K562 (cell line): ENCODE measurements around the gene KLK11. TPM values are rescaled to one million over a fixed set of nuclear protein-coding genes. Genes with fewer than 3 reads are reported as not detected.

Experiments used
- ATAC-seq: fragments of 200-7000 bp; cut with Tn5 transposase; 3 replicates; pipeline ENCODE4 v1.9.1; 2020; ENCODE audit warnings: moderate library complexity
- BruUV-seq: library from RNA; stranded (reverse); fragments of 400-500 nt; replicated peaks from 2 replicates; lab custom pipeline; 2021; lab: Mats Ljungman, UMichigan
- CTCF ChIA-PET: fragments of 300-600 bp; formaldehyde crosslinking; extraction: SDS; loops from one replicate; lab custom pipeline; 2021; ENCODE audit warnings: low intra/inter-chr PET ratio; lab: Yijun Ruan, JAX
- POLR2A ChIA-PET: fragments of 300-600, 350-650 bp; sonication (Branson Sonifier 250); formaldehyde crosslinking; extraction: SDS; loops from one replicate; lab custom pipeline; 2021; ENCODE audit warnings: antibody characterized with exemption, inconsistent platforms; lab: Yijun Ruan, JAX
- DNase-seq, 4 experiments: peaks; one replicate each; pipeline versions ENCODE4 v3.0.0 to v3.0.0-alpha.2; 2011 to 2018; ENCODE audit warnings: low spot score in 3 of 4, mixed read lengths in 3 of 4; ENCODE audit errors: extremely low read depth in 1 of 4
- FAIRE-seq: peaks from 2 replicates; lab custom pipeline; 2011; peaks lifted over from hg19 to GRCh38; lab: Jason Lieb, UNC
- H2AFZ ChIP-seq: 2 replicates; pipeline ENCODE4 v1.6.0; 2011; ENCODE audit warnings: low read depth, low read length, control low read depth, inconsistent platforms
- H3K27ac ChIP-seq: fragments of 200-600 bp; 3 replicates; pipeline ENCODE4 v1.8.0; 2011; ENCODE audit warnings: low read depth, mild to moderate bottlenecking, control low read depth, inconsistent platforms, low read length, moderate library complexity, mixed read lengths; ENCODE audit errors: extremely low read depth
- H3K27me3 ChIP-seq, 2 experiments: fragments of 300-600 bp in 1 of 2; 2 replicates in 1 of 2; 3 replicates in 1 of 2; pipeline versions ENCODE4 v1.6.0 to v1.8.0; 2011; ENCODE audit warnings: inconsistent platforms in 2 of 2, low read length in 2 of 2, mild to moderate bottlenecking in 1 of 2, mixed read lengths in 1 of 2, moderate library complexity in 1 of 2; ENCODE audit not compliant: control insufficient read depth in 2 of 2, insufficient read depth in 2 of 2
- H3K36me3 ChIP-seq: fragments of 300-600 bp; 3 replicates; pipeline ENCODE4 v1.8.0; 2011; ENCODE audit warnings: mild to moderate bottlenecking, low read length, inconsistent platforms; ENCODE audit not compliant: control insufficient read depth, insufficient read depth
- H3K4me1 ChIP-seq, 2 experiments: fragments of 200-600 bp in 1 of 2; replicated peaks in 1 of 2; 2 replicates in 1 of 2; 3 replicates in 1 of 2; pipeline versions ENCODE4 v1.5.1 to v1.8.0; 2011; ENCODE audit warnings: inconsistent platforms in 2 of 2, low read length in 2 of 2, mild to moderate bottlenecking in 1 of 2, mixed read lengths in 1 of 2, moderate library complexity in 1 of 2; ENCODE audit not compliant: control insufficient read depth in 2 of 2, insufficient read depth in 2 of 2
- H3K4me2 ChIP-seq: 2 replicates; pipeline ENCODE4 v1.6.1; 2011; ENCODE audit warnings: low read length, control low read depth, inconsistent platforms, mixed read lengths; ENCODE audit not compliant: insufficient read depth
- H3K4me3 ChIP-seq: fragments of 200-600 bp; sonication (generic), shearing (Covaris generic); 2 replicates; pipeline ENCODE4 v1.5.1; 2016; ENCODE audit warnings: control low read depth, inconsistent platforms
- H3K79me2 ChIP-seq: fragments of 200-600 bp; 3 replicates; pipeline ENCODE4 v1.8.0; 2011; ENCODE audit warnings: low read length, inconsistent platforms; ENCODE audit not compliant: control insufficient read depth, insufficient read depth
- H3K9ac ChIP-seq, 2 experiments: 2 replicates each; pipeline versions ENCODE4 v1.6.0 to v1.6.1; 2011; ENCODE audit warnings: low read depth in 2 of 2, low read length in 2 of 2, control low read depth in 1 of 2, inconsistent platforms in 1 of 2, mild to moderate bottlenecking in 1 of 2, mixed read lengths in 1 of 2; ENCODE audit not compliant: insufficient read depth in 1 of 2
- H3K9me1 ChIP-seq: one replicate; pipeline ENCODE4 v1.6.0; 2011; ENCODE audit warnings: inconsistent platforms, mild to moderate bottlenecking, low read length, moderate library complexity; ENCODE audit not compliant: control insufficient read depth, insufficient read depth
- H3K9me3 ChIP-seq: replicated peaks from 2 replicates; pipeline ENCODE4 v1.5.1; 2011; ENCODE audit warnings: low read depth, low read length, inconsistent platforms; ENCODE audit not compliant: control insufficient read depth, insufficient read depth
- H4K20me1 ChIP-seq: replicated peaks from 2 replicates; pipeline ENCODE4 v1.6.1; 2011; ENCODE audit warnings: low read length, inconsistent platforms, mixed read lengths; ENCODE audit not compliant: control insufficient read depth, insufficient read depth
- KLF6 ChIP-seq: fragments of 250-450 bp; sonication (Bioruptor Pico); IDR thresholded peaks from 2 replicates; pipeline ENCODE4 v1.4.0; 2020; ENCODE audit warnings: mild to moderate bottlenecking, moderate library complexity, borderline replicate concordance
- MXI1 ChIP-seq: IDR thresholded peaks from 2 replicates; pipeline ENCODE4 v1.6.1; 2011; ENCODE audit warnings: low read depth, mild to moderate bottlenecking, improper control_type of control experiment, low read length
- NCOA2 ChIP-seq, 2 experiments: fragments of 450-650 bp; IDR thresholded peaks; 2 replicates each; pipeline ENCODE4 v1.6.1; 2018; ENCODE audit warnings: mild to moderate bottlenecking in 2 of 2, moderate library complexity in 1 of 2; ENCODE audit not compliant: partially characterized antibody in 2 of 2
- PHB2 ChIP-seq: fragments of 450-650 bp; IDR thresholded peaks from 2 replicates; pipeline ENCODE4 v1.6.1; 2017; ENCODE audit warnings: low read depth
- SMAD2 ChIP-seq: fragments of 150-350 bp; IDR thresholded peaks from 2 replicates; pipeline ENCODE4 v1.6.1; 2014; ENCODE audit warnings: low read depth, mild to moderate bottlenecking, low read length
- ZNF174 ChIP-seq: fragments of 250-450 bp; sonication (Bioruptor Pico); IDR thresholded peaks from 2 replicates; pipeline ENCODE4 v1.4.0; 2020; ENCODE audit warnings: mild to moderate bottlenecking
- ZNF197 ChIP-seq: fragments of 200-800 bp; sonication (Bioruptor generic); IDR thresholded peaks from 2 replicates; pipeline ENCODE4 v1.6.1; 2016; ENCODE audit warnings: low read depth, missing genetic modification characterization, missing compliant biosample characterization
- ZNF324 ChIP-seq: fragments of 250-450 bp; sonication (Bioruptor Pico); IDR thresholded peaks from 2 replicates; pipeline ENCODE4 v1.4.0; 2020; ENCODE audit warnings: mild to moderate bottlenecking
- WGBS: fragments of 100-300 bp; shearing (Covaris generic); methylation state at CpG from one replicate; pipeline ENCODE4 v1.1.6; 2016; ENCODE audit warnings: low coverage, mixed read lengths; ENCODE audit not compliant: insufficient coverage; ENCODE audit errors: missing lambda C conversion rate; 5-methylcytosine and 5-hydroxymethylcytosine counted together
- in situ Hi-C: fragments of 300-500 bp; cut with MboI; formaldehyde crosslinking; loops from 4 replicates; pipeline ENCODE4 v1.15.0; 2018; ENCODE audit warnings: inconsistent platforms, mixed read lengths
- intact Hi-C: fragments of 100-400 bp; cut with micrococcal nuclease; formaldehyde crosslinking; loops from 2 replicates; pipeline ENCODE4 v1.14.2; 2022
- polyA plus RNA-seq, 8 experiments: library from polyadenylated mRNA; depleted of rRNA in 4 of 8; stranded (reverse) in 5 of 8; unstranded in 3 of 8; fragments of >200 nt; fragmentation: Nextera tagmentation in 2 of 8; fragmentation: Illumina TruSeq in 1 of 8; extraction: Ambion mirVana in 2 of 8; extraction: Trizol in 1 of 8; gene quantifications; 2 replicates each; pipeline versions ENCODE4 v1.2.1 to v1.2.3, GENCODE V29; 2011 to 2014; ENCODE audit warnings: inconsistent platforms in 1 of 8, missing spikeins in 1 of 8
- total RNA-seq, 7 experiments: library from RNA; depleted of rRNA in 6 of 7; stranded (reverse); fragments of >200 nt in 6 of 7; fragmentation: Illumina TruSeq in 2 of 7; extraction: Trizol in 2 of 7; gene quantifications; 2 replicates each; pipeline versions ENCODE4 v1.2.1 to v1.2.3, GENCODE V29; 2011 to 2021; ENCODE audit warnings: low replicate concordance in 1 of 7
- TF ChIP-seq, protein P1 (sequence below): sonication (generic); formaldehyde crosslinking; IDR thresholded peaks from 2 replicates; pipeline ENCODE4 v1.8.1; 2023; ENCODE audit warnings: mild to moderate bottlenecking, missing genetic modification reagents
- TF ChIP-seq, protein P2 (sequence below): fragments of 450-650 bp; IDR thresholded peaks from 2 replicates; pipeline ENCODE4 v1.6.1; 2018; ENCODE audit not compliant: partially characterized antibody
- TF ChIP-seq, protein P3 (sequence below): sonication (generic); formaldehyde crosslinking; IDR thresholded peaks from 2 replicates; pipeline ENCODE4 v1.9.0; 2022; ENCODE audit warnings: mild to moderate bottlenecking, missing genetic modification reagents

KLK11 gene
- total and polyA plus RNA-seq, 9 of the 15 experiments (the other 6 are each of a cell fraction or from before 2014, with no cell fraction given): not detected

DNA sequence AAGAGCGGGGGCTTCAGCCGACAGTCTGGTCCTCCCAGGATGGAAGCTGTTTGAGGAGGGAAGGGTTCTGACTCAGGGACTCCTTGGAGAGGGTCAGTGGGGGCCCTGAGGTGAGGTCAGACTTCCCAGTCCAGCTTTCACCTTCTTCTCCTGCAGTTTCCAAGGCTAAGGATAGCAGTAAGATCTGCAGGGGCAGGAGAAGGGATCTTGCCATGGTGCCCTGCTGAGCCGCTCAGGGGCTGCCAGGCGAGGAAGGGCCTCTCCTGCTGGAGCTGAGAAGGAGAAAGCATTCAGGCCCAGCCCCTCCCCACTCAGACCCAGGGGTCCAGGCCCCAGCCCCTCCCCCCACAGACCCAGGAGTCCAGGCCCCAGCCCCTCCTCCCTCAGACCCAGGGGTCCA is 44.2 kb downstream of the KLK11 start:
- H3K27ac ChIP-seq: no peak overlapping the region
- H3K79me2 ChIP-seq: no peaks in the 10 kb centered on the region
- intact Hi-C loops: no loop called here
- no peak overlapping the region for H3K4me3 ChIP-seq
- DNase-seq: no peak
- H2AFZ ChIP-seq: no peak overlapping the region
- no peaks in the 10 kb centered on the region for H3K9me3 ChIP-seq
- CTCF ChIA-PET: no interaction called here
- 0% methylated on average over 3 of the region's 4 CpGs for WGBS
- peaks cover 8 to 34% of the 10 kb centered on the region in 2 experiments; a peak in 3 of 5 replicates for H3K27me3 ChIP-seq
- POLR2A ChIA-PET: interaction anchor here (0.6 kb wide), 1 partner anchor 131 kb away, joined by 3 read pairs; no protein-coding TSS in a partner anchor
- no peak overlapping the region for H3K9ac ChIP-seq
- no peaks in the 10 kb centered on the region for H3K9me1 ChIP-seq
- ATAC-seq: no peak
- no peak for FAIRE-seq
- no peak overlapping the region for H3K4me2 ChIP-seq
- H4K20me1 ChIP-seq: no peaks in the 10 kb centered on the region
- in situ Hi-C loops: no loop called here
- H3K4me1 ChIP-seq: peaks cover 0 to 3% of the 10 kb centered on the region in 2 experiments; a peak in 1 of 5 replicates
- H3K36me3 ChIP-seq: no peaks in the 10 kb centered on the region
- BruUV-seq: no TSS peak
- TF ChIP-seq ZNF324 (no peak), KLF6 (CRISPR knock-in tag) (no peak), SMAD2 (no peak), ZNF197 (CRISPR knock-in tag) (no peak), NCOA2 (IDR thresholded peaks at IDR 0.05; ENCODE audit: partially characterized antibody in 2 of 2) (no peak), MXI1 (no peak), PHB2 (no peak), ZNF174 (CRISPR knock-in tag) (no peak)
- TF ChIP-seq, protein P1, sequence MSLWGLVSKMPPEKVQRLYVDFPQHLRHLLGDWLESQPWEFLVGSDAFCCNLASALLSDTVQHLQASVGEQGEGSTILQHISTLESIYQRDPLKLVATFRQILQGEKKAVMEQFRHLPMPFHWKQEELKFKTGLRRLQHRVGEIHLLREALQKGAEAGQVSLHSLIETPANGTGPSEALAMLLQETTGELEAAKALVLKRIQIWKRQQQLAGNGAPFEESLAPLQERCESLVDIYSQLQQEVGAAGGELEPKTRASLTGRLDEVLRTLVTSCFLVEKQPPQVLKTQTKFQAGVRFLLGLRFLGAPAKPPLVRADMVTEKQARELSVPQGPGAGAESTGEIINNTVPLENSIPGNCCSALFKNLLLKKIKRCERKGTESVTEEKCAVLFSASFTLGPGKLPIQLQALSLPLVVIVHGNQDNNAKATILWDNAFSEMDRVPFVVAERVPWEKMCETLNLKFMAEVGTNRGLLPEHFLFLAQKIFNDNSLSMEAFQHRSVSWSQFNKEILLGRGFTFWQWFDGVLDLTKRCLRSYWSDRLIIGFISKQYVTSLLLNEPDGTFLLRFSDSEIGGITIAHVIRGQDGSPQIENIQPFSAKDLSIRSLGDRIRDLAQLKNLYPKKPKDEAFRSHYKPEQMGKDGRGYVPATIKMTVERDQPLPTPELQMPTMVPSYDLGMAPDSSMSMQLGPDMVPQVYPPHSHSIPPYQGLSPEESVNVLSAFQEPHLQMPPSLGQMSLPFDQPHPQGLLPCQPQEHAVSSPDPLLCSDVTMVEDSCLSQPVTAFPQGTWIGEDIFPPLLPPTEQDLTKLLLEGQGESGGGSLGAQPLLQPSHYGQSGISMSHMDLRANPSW (CRISPR knock-in tag): no peak
- TF ChIP-seq, protein P2, sequence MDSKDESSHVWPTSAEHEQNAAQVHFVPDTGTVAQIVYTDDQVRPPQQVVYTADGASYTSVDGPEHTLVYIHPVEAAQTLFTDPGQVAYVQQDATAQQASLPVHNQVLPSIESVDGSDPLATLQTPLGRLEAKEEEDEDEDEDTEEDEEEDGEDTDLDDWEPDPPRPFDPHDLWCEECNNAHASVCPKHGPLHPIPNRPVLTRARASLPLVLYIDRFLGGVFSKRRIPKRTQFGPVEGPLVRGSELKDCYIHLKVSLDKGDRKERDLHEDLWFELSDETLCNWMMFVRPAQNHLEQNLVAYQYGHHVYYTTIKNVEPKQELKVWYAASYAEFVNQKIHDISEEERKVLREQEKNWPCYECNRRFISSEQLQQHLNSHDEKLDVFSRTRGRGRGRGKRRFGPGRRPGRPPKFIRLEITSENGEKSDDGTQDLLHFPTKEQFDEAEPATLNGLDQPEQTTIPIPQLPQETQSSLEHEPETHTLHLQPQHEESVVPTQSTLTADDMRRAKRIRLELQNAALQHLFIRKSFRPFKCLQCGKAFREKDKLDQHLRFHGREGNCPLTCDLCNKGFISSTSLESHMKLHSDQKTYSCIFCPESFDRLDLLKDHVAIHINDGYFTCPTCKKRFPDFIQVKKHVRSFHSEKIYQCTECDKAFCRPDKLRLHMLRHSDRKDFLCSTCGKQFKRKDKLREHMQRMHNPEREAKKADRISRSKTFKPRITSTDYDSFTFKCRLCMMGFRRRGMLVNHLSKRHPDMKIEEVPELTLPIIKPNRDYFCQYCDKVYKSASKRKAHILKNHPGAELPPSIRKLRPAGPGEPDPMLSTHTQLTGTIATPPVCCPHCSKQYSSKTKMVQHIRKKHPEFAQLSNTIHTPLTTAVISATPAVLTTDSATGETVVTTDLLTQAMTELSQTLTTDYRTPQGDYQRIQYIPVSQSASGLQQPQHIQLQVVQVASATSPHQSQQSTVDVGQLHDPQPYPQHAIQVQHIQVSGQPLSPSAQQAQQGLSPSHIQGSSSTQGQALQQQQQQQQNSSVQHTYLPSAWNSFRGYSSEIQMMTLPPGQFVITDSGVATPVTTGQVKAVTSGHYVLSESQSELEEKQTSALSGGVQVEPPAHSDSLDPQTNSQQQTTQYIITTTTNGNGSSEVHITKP: no peak
- TF ChIP-seq, protein P3, sequence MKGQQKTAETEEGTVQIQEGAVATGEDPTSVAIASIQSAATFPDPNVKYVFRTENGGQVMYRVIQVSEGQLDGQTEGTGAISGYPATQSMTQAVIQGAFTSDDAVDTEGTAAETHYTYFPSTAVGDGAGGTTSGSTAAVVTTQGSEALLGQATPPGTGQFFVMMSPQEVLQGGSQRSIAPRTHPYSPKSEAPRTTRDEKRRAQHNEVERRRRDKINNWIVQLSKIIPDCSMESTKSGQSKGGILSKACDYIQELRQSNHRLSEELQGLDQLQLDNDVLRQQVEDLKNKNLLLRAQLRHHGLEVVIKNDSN (CRISPR knock-in tag): no peak
